Dendritic cell treated with granulocyte-macrophage colony-stimulating factor and Interleukin-4, amounts not matched to agents 40 ng/mL and 50 ng/mL, for 4 days (primary cell): ENCODE results near the gene SAMD9L.
A peak's percentile ranks its signal among the peaks of the same experiment; 100 is the strongest.

Experiments
- H3K27ac Mint-ChIP-seq: one replicate; pipeline ENCODE4 v1.8.0; 2022; ENCODE audit warnings: mild to moderate bottlenecking, mixed read lengths
- H3K27me3 Mint-ChIP-seq: one replicate; pipeline ENCODE4 v1.8.0; 2022; ENCODE audit warnings: mild to moderate bottlenecking, mixed read lengths
- H3K36me3 Mint-ChIP-seq: one replicate; pipeline ENCODE4 v1.8.0; 2022; ENCODE audit warnings: low read depth, mixed read lengths
- H3K4me1 Mint-ChIP-seq: one replicate; pipeline ENCODE4 v1.8.0; 2022; ENCODE audit warnings: low read depth, mixed read lengths
- H3K4me3 Mint-ChIP-seq: one replicate; pipeline ENCODE4 v1.8.0; 2022; ENCODE audit warnings: mild to moderate bottlenecking, moderate library complexity, mixed read lengths
- H3K9me3 Mint-ChIP-seq: one replicate; pipeline ENCODE4 v1.8.0; 2022; ENCODE audit warnings: mixed read lengths
- intact Hi-C: fragments of 100-400 bp; cut with micrococcal nuclease; formaldehyde crosslinking; loops from one replicate; pipeline ENCODE4 v1.15.0; 2022

Gene SAMD9L

GRCh38 chr7:93148144-93148543 lies at the start of gene SAMD9L:
TSS of gene SAMD9L (minus strand) at chr7:93148385. CDS start at chr7:93135971, 12,414 bp downstream.
- H3K36me3 Mint-ChIP-seq, result peaks cover 14% of the 10 kb centered on the region
- peaks cover 51% of the 10 kb centered on the region for H3K4me1 Mint-ChIP-seq

DNA sequence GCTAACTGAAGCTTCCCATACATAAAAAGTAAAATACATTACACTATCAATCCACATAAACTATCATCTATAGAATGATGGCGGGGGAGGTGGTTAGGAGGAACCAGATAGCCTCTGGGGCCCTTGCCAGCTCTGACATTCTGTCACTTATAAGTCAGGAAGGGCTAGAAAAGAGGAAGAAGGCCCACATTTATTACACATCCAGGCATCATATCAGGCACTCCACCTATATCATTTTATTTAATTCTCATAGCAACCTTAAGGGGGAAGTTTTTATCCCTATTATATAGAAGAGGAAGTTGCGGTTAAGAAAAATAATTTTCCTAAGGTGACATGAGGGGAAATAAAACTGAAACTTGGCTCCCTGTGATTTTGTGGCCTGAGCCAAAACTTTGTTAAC lies 48.2 kb upstream of the SAMD9L start:
- H3K36me3 Mint-ChIP-seq, result no peaks in the 10 kb centered on the region
- H3K27ac Mint-ChIP-seq, result no peak overlapping the region
- H3K27me3 Mint-ChIP-seq, result peaks cover 4% of the 10 kb centered on the region
- intact Hi-C loops, result no loop called here
- no peaks in the 10 kb centered on the region for H3K9me3 Mint-ChIP-seq
- no peak overlapping the region for H3K4me3 Mint-ChIP-seq
- peaks cover 9% of the 10 kb centered on the region for H3K4me1 Mint-ChIP-seq

More at GRCh38 chr7:93148144-93148543, at the start of gene SAMD9L:
- no peaks in the 10 kb centered on the region for H3K9me3 Mint-ChIP-seq
- no peaks in the 10 kb centered on the region for H3K27me3 Mint-ChIP-seq
- H3K4me3 Mint-ChIP-seq, result peak within 1 kb of the TSS; percentile 79
- H3K27ac Mint-ChIP-seq, result peak within 1 kb of the TSS; percentile 90
- intact Hi-C loops, result loop anchor here (2.0 to 5.0 kb wide), 2 partner anchors 29 to 516 kb away; no protein-coding TSS in a partner anchor

- H3K36me3 Mint-ChIP-seq, result no peaks in the 10 kb centered on the region
- H3K4me3 Mint-ChIP-seq, result no peak overlapping the region
- no peaks in the 10 kb centered on the region for H3K9me3 Mint-ChIP-seq
- intact Hi-C loops, result no loop called here
- no peak overlapping the region for H3K27ac Mint-ChIP-seq
- H3K4me1 Mint-ChIP-seq, result peaks cover 9% of the 10 kb centered on the region
- peaks cover 7% of the 10 kb centered on the region for H3K27me3 Mint-ChIP-seq
Measured at GRCh38 chr7:93194386-93194785, 46.2 kb upstream of the SAMD9L start.

DNA sequence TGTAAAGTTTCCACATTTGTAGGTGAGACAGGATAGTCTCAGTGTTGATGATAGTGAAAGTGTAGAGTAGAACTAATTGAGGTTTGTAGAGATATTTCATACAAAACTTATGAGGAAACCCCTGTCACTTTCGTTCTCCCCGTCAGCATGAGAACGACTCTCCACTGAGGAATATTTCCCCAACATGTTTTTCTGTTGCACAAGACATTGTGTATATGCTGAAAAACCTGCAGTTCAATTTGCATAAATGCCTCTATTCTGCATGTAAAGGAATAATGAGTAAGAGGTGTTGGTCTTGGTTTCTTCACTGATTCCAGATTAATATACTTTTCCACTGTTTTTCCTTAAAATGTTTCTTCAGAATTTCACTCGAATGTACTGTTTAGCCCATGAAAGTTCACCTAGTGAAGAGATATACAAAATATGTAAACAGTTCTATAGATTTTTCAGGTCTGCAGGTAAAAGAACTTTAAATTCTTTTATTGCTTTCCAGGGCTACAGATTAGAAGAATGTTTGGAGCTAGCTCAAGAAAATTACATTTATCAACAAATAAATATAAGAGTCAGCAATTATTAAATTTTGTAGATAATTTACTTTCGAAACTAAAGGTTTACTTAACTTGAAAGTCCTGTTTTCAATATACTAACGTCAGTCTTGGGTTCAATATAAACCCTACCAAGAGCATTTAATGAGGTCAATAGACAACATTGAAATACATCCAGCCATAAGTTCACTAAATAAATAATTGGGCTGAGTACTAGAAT lies 40.9 kb upstream of the SAMD9L start:
- peaks cover 20% of the 10 kb centered on the region for H3K27me3 Mint-ChIP-seq
- no peaks in the 10 kb centered on the region for H3K36me3 Mint-ChIP-seq
- H3K27ac Mint-ChIP-seq, result no peak overlapping the region
- intact Hi-C loops, result no loop called here
- no peaks in the 10 kb centered on the region for H3K4me1 Mint-ChIP-seq
- no peaks in the 10 kb centered on the region for H3K9me3 Mint-ChIP-seq
- no peak overlapping the region for H3K4me3 Mint-ChIP-seq

GRCh38 chr7:93185303-93186027 lies 37.3 kb upstream of the SAMD9L start:
- Mint-ChIP-seq H3K27ac (no peak overlapping the region), H3K36me3 (no peaks in the 10 kb centered on the region), H3K27me3 (peaks cover 23% of the 10 kb centered on the region), H3K4me3 (no peak overlapping the region), H3K4me1 (no peaks in the 10 kb centered on the region), H3K9me3 (no peaks in the 10 kb centered on the region)
- intact Hi-C loops, result no loop called here

- Mint-ChIP-seq H3K4me3 (no peak overlapping the region), H3K9me3 (no peaks in the 10 kb centered on the region), H3K36me3 (no peaks in the 10 kb centered on the region), H3K4me1 (peaks cover 14% of the 10 kb centered on the region), H3K27me3 (peaks cover 11% of the 10 kb centered on the region), H3K27ac (no peak overlapping the region)
- intact Hi-C loops, result loop anchor here (2.0 kb wide), 1 partner anchor 50 kb away; no protein-coding TSS in a partner anchor
Measured at GRCh38 chr7:93179173-93179572, 31.0 kb upstream of the SAMD9L start.

DNA sequence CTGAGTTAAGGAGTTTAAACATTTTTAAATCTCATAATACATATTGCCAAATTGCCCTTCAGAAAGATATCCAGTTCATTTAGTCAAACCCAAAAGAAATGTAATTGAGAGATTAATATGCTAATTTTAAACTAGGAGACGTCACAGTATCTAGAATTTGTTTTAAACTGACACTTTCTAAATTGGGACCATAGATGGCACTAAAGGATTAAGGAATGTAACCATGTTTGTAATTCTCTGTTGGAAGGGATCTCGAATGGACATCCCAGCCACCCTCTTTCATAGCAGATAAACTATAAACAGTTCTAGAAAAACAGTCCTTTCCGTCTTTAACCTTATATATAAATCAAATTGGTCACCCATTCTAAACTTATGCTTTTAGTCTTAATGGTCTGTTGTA lies 30.0 kb upstream of the SAMD9L start:
- no peak overlapping the region for H3K4me3 Mint-ChIP-seq
- H3K9me3 Mint-ChIP-seq, result peaks cover 7% of the 10 kb centered on the region
- intact Hi-C loops, result loop anchor here (2.0 kb wide), 1 partner anchor 51 kb away; no protein-coding TSS in a partner anchor
- no peaks in the 10 kb centered on the region for H3K36me3 Mint-ChIP-seq
- no peak overlapping the region for H3K27ac Mint-ChIP-seq
- H3K4me1 Mint-ChIP-seq, result peaks cover 14% of the 10 kb centered on the region
- peaks cover 10% of the 10 kb centered on the region for H3K27me3 Mint-ChIP-seq

- intact Hi-C loops, result no loop called here
- H3K4me3 Mint-ChIP-seq, result no peak overlapping the region
Measured at GRCh38 chr7:93176992-93177580, 28.9 kb upstream of the SAMD9L start.

GRCh38 chr7:93175219-93175618 lies 27.0 kb upstream of the SAMD9L start:
- intact Hi-C loops, result no loop called here
- Mint-ChIP-seq H3K4me1 (peaks cover 14% of the 10 kb centered on the region), H3K27ac (no peak overlapping the region), H3K4me3 (no peak overlapping the region), H3K27me3 (peaks cover 4% of the 10 kb centered on the region), H3K9me3 (peaks cover 34% of the 10 kb centered on the region), H3K36me3 (no peaks in the 10 kb centered on the region)

More at GRCh38 chr7:93176992-93177580, 28.9 kb upstream of the SAMD9L start:
- Mint-ChIP-seq H3K36me3 (no peaks in the 10 kb centered on the region), H3K27ac (no peak overlapping the region), H3K4me1 (peaks cover 14% of the 10 kb centered on the region), H3K9me3 (peaks cover 18% of the 10 kb centered on the region), H3K27me3 (peaks cover 7% of the 10 kb centered on the region)

GRCh38 chr7:93172683-93173082 lies 24.5 kb upstream of the SAMD9L start:
- H3K36me3 Mint-ChIP-seq, result no peaks in the 10 kb centered on the region
- peaks cover 4% of the 10 kb centered on the region for H3K27me3 Mint-ChIP-seq
- intact Hi-C loops, result no loop called here
- no peak overlapping the region for H3K27ac Mint-ChIP-seq
- H3K9me3 Mint-ChIP-seq, result peaks cover 52% of the 10 kb centered on the region
- H3K4me1 Mint-ChIP-seq, result peaks cover 14% of the 10 kb centered on the region
- H3K4me3 Mint-ChIP-seq, result no peak overlapping the region

DNA sequence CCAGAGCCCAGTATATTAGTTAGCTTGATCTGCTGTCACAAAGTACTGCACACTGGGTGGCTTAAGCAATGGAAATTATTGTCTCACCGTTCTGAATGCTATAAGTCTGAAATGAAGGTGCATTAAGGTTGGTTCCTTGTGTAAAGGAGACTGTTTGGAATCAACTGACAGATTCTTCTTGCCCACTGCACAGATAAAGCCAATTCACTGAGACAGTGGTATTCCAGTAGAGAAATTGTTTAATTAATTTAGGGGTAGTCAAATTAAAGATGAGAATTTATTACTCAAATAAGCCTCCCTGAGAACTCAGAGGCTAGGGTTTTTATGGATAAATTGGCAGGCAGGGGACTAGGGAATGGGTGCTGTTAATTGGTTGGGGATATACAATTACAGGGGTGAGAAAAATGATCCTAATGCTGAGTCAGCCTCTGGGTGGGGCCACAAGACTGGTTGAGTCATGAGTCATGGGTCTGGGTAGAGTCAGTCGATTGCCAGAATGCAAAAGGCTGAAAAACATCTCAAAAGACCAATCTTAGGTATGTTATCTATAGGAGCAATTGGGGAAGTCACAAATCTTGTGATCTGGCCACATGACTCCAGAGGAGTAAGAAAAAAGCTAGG lies 23.5 kb upstream of the SAMD9L start:
- intact Hi-C loops, result no loop called here
- Mint-ChIP-seq H3K4me1 (peaks cover 5% of the 10 kb centered on the region), H3K36me3 (no peaks in the 10 kb centered on the region), H3K27ac (no peak overlapping the region), H3K4me3 (no peak overlapping the region), H3K9me3 (peaks cover 62% of the 10 kb centered on the region), H3K27me3 (peaks cover 6% of the 10 kb centered on the region)

- H3K4me1 Mint-ChIP-seq, result no peaks in the 10 kb centered on the region
- peaks cover 6% of the 10 kb centered on the region for H3K27me3 Mint-ChIP-seq
- H3K36me3 Mint-ChIP-seq, result no peaks in the 10 kb centered on the region
- no peak overlapping the region for H3K27ac Mint-ChIP-seq
- no peak overlapping the region for H3K4me3 Mint-ChIP-seq
- H3K9me3 Mint-ChIP-seq, result peaks cover 55% of the 10 kb centered on the region
- intact Hi-C loops, result no loop called here
Measured at GRCh38 chr7:93165447-93165846, 17.3 kb upstream of the SAMD9L start.

GRCh38 chr7:93164766-93165165 lies 16.6 kb upstream of the SAMD9L start:
- H3K4me3 Mint-ChIP-seq, result no peak overlapping the region
- peaks cover 6% of the 10 kb centered on the region for H3K27me3 Mint-ChIP-seq
- intact Hi-C loops, result no loop called here
- H3K36me3 Mint-ChIP-seq, result no peaks in the 10 kb centered on the region
- H3K27ac Mint-ChIP-seq, result no peak overlapping the region
- no peaks in the 10 kb centered on the region for H3K4me1 Mint-ChIP-seq
- peaks cover 59% of the 10 kb centered on the region for H3K9me3 Mint-ChIP-seq
